Bronchial epithelial cell (primary cell): ENCODE results near the gene CRCP. TPM values are rescaled to one million over a fixed set of nuclear protein-coding genes. Genes with fewer than 3 reads are reported as not detected.

Experiments used
- DNase-seq: peaks from one replicate; pipeline ENCODE4 v3.0.0-alpha.2; 2010; ENCODE audit warnings: low read depth
- FAIRE-seq: peaks from 2 replicates; lab custom pipeline; 2011; peaks lifted over from hg19 to GRCh38; lab: Jason Lieb, UNC
- H3K27me3 ChIP-seq: 2 replicates; pipeline ENCODE4 v1.5.1; 2011; ENCODE audit warnings: low read length; ENCODE audit not compliant: control insufficient read depth, insufficient read depth
- H3K36me3 ChIP-seq: 2 replicates; pipeline ENCODE4 v1.5.1; 2011; ENCODE audit warnings: low read length; ENCODE audit not compliant: control insufficient read depth, insufficient read depth
- H3K4me3 ChIP-seq: 2 replicates; pipeline ENCODE4 v1.5.1; 2011; ENCODE audit warnings: mild to moderate bottlenecking, low read depth, low read length, control low read depth
- total RNA-seq: library from RNA; depleted of rRNA; stranded (reverse); fragments of >200 nt; gene quantifications from 2 replicates; pipeline ENCODE4 v1.2.1, GENCODE V29; 2014
- TF ChIP-seq, protein P1 (sequence below): IDR thresholded peaks from 2 replicates; pipeline ENCODE4 v1.5.1; 2011; ENCODE audit warnings: mild to moderate bottlenecking, moderate library complexity, low read length, control low read depth, inconsistent platforms; ENCODE audit not compliant: insufficient read depth, severe bottlenecking

Gene CRCP
- total RNA-seq, 1 donor from 2014 or later = 45.0 TPM

DNA sequence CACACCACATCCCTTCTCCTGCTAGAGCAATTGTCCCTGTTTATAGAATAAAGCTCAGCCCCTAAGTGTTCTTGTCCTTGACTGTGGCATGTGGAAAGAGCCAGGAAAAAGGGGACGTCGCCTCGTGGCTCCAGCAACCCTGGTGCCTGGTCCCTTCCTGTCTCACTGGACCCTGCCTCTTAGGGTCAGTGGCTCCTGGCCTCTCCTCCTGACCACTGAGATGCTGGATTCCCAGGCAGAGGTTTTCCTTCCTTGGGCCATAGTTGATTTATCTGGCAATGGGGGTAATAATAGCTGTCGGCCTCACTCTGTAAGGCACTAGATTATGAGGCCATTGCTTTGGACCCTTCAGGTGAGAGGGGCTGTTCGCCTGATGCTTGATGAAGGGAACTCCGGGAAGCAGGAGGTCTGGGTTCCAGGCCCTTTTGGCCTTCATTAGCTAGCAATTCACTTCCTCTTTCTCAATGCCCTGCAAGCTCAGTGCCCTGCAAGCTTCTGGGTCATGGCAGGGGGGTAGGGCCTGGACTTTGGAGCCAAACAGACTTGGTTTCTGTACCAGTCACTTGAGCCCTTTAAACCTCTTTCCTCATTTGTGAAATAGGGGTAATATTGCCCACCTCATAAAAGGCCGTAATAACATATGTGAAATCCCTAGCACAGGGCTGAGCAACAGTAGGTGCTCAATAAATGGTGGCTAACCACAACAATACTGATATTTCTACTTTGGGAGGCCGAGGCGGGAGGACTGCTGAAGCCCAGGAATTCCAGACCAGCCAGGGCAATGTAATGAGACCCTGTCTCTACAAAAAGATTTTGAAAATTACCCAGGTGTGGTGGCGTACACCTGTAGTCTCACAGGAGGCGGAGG lies 38.0 kb upstream of the CRCP start:
- no peaks in the 10 kb centered on the region for H3K27me3 ChIP-seq
- TF ChIP-seq, protein P1, sequence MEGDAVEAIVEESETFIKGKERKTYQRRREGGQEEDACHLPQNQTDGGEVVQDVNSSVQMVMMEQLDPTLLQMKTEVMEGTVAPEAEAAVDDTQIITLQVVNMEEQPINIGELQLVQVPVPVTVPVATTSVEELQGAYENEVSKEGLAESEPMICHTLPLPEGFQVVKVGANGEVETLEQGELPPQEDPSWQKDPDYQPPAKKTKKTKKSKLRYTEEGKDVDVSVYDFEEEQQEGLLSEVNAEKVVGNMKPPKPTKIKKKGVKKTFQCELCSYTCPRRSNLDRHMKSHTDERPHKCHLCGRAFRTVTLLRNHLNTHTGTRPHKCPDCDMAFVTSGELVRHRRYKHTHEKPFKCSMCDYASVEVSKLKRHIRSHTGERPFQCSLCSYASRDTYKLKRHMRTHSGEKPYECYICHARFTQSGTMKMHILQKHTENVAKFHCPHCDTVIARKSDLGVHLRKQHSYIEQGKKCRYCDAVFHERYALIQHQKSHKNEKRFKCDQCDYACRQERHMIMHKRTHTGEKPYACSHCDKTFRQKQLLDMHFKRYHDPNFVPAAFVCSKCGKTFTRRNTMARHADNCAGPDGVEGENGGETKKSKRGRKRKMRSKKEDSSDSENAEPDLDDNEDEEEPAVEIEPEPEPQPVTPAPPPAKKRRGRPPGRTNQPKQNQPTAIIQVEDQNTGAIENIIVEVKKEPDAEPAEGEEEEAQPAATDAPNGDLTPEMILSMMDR = no peak
- DNase-seq = no peak
- no peak for FAIRE-seq
- H3K36me3 ChIP-seq = peaks cover 2% of the 10 kb centered on the region
- H3K4me3 ChIP-seq = peak overlapping the region; percentile 95

DNA sequence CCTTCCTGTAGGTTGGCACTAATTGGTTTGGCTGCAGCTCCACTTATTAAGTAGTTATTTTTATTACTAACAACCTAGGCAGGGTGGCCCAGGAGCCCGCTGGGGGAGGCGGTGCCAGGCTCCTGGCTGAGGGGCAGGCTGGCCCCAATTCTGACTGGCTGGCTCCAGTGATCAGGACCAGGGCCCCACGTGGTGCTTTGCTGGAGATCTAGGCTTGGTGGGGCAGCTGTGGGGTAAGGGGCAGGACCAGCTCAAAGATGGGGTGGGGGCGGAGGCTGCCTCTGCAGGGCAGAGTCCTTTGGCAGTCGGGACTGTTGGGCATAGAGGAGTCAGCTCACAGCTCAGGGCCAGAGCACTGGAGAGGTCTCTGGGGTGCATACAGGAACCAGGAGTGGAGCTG lies 36.6 kb upstream of the CRCP start:
- no peak for DNase-seq
- no peak overlapping the region for H3K4me3 ChIP-seq
- H3K27me3 ChIP-seq = no peaks in the 10 kb centered on the region
- FAIRE-seq = no peak
- H3K36me3 ChIP-seq = peaks cover 8% of the 10 kb centered on the region
- TF ChIP-seq, protein P1 = no peak

DNA sequence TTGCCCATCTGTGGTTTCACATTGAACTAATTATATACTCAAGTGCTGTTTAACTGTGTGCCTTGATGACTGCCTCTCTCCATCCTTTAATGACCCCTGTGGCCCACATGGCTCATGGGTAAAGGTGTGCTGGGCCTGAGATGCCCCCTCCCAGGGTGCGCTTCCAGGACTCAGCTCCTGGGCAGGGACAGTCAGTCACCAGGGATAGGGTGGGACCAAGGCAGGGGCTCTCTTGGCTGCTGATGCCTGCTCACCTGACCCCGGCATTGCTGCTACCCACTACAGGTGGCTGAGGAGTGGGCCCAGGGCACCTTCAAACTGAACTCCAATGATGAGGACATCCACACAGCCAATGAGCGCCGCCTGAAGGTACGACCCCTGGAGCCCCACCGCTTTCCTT lies 32.6 kb upstream of the CRCP start:
- Histone ChIP-seq H3K36me3 (peaks cover 16% of the 10 kb centered on the region), H3K27me3 (no peaks in the 10 kb centered on the region), H3K4me3 (no peak overlapping the region)
- TF ChIP-seq, protein P1 = no peak
- DNase-seq (no peak), FAIRE-seq (no peak)

DNA sequence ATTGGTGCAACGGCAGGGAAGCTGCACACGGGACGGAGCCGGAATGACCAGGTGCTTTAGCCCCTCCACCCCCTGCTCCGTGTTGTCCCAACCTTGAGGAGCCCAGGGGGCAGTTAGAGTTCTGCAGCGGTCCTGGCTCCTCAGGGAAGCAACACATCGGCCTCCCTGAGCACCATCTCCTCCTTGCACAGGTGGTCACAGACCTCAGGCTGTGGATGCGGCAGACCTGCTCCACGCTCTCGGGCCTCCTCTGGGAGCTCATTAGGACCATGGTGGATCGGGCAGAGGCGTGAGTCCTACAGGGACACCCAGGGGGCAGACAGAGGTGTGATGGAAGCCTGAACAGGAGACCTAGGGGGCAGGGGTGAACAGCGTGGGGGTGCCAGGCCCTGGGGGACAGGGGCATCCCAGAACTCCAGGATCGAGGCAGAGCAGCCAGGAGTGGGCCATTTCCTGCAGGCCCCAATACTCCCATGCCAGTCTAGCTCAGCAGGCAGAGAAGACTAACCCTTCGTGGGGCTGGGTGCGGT lies 31.7 kb upstream of the CRCP start:
- TF ChIP-seq, protein P1 = no peak
- DNase-seq (no peak), FAIRE-seq (no peak)
- H3K27me3 ChIP-seq = no peaks in the 10 kb centered on the region
- peaks cover 18% of the 10 kb centered on the region for H3K36me3 ChIP-seq
- H3K4me3 ChIP-seq = no peak overlapping the region

DNA sequence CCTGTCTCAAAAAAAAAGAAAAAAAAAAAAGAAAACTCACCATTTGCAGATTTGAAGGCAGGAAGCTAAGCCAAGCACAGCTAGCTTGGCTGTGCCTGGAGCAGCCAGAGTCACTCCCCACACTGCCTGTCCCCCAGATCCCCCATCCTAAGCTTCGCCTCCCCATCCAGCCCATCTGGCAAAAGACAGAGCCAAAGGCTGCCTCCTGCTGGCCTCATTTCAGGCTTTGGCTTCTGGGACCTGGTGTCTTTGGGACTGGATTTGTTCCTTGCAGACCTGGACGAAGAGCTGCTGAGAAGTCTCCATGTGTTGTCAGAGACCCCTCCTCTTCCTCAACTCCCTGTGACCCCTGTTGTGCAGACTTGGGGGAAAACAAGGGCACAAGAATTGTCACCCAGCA lies 31.0 kb upstream of the CRCP start:
- DNase-seq = no peak
- Histone ChIP-seq H3K27me3 (no peaks in the 10 kb centered on the region), H3K36me3 (peaks cover 18% of the 10 kb centered on the region), H3K4me3 (no peak overlapping the region)
- FAIRE-seq = no peak
- TF ChIP-seq, protein P1 = no peak
